HG03097 (cell line): Measurements from ENCODE around the gene BACH2.

ENCODE experiments used
- ATAC-seq: cut with Tn5 transposase; IDR thresholded peaks from one replicate; pipeline ENCODE4 v1.9.1; 2021; ENCODE audit not compliant: unreplicated experiment, low FRiP score

The BACH2 gene

DNA sequence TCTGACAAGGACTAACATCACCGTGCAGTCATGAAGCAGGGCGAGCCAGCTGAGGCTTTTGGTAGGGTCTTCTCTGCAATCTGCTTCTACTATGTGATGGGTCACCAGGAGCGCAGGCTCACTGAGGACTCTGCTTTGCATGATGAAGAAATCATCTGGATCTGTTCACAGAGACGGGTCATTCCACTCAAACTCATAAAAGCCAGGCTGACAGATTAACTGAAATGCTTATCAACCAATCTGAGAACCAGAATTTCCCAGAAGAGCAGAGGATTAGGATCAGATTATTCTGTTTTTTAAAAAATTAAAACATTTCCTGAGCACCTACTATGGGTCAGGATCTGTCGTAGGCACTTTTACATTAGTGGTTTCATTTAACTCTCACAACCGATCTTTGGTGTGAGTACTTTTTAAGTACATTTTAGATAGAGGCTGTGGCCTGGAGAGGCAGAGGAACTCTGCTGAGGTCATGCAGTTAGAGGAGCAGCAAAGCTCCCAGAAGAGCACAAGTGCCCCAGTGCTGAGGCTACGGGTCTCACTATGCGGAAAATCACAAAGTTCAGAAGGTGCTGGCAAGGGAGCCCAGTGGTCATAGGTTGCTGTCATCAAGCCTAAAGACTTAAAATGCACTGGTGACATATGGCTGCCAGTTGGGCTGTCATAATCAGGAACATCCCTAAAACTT, 109.1 kb downstream of the BACH2 start:
- ATAC-seq, result no peak

DNA sequence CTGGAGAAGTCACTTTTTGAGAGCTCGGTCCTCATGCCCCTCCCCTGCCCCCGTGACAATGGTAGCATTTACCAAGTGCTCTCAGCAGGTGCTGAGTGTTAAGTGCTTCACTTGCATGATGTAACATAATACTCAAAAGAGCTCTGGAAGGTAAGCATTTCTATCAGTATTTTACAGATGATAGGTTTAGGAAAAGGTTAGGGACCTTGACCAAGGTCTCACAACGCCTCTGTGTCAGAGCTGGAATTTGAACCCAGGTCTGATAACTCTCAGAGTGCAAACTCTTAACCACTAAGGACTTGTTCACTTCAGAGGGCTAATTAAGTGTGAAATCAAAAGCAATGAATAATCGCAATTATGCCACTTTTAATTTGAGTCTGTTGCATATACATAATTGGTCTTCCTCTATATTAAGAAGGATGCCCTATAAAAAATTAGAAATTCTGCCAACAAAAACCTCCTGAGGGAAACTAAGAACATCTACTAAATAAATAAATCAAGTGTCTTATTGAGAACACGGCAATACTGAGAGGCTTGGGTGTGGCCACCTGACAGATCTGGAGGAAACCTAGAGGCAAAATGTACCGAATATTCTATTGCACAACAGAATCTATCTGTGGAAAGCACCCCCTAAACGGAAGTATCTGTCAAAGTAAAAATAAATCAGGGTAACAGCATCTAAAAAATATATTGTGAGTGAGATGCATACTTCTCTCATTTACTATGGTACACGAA, 109.8 kb downstream of the BACH2 start:
- no peak for ATAC-seq

- ATAC-seq, result no peak
Measured at GRCh38 chr6:90186026-90186425, 110.6 kb downstream of the BACH2 start.

- ATAC-seq, result no peak
Measured at GRCh38 chr6:90184334-90185298, 112.0 kb downstream of the BACH2 start.

DNA sequence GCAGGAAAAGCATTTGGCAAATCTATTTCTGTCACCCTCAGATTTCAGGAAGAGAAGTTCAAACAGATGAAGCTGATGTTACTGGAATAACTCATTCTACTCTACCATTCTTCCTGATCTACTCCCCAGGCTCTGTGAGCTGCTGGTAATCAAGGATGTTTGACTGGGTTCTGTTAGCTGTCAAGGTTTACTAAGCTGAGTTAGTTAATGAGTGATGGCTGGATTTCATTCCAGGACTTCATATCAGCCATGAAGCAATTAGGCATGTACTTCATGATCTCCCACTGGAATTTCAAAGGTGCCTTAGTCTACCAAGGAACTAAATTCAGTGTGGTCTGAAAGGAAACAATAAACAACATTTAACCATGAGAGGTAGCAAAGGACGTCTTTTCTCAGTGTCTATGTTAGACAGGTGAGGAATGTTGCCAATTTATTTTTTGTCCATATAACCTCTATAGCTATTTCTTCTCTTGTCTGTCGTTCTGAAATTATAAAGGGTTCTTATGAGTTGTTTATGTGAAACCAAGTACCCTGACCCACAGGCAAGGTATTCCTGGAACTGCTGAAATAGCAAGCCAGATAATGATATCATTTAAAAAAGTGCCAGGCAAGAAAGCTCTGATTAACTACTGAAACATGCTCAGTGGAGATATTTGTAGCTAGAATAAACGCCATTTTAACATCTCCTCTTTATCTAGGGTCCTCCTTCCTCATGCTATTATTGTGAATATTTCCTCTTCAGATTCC, 112.9 kb downstream of the BACH2 start:
- ATAC-seq, result no peak

GRCh38 chr6:90180526-90180925, 116.1 kb downstream of the BACH2 start:
- ATAC-seq, result no peak

- no peak for ATAC-seq
Measured at GRCh38 chr6:90179190-90180169, 117.2 kb downstream of the BACH2 start.

DNA sequence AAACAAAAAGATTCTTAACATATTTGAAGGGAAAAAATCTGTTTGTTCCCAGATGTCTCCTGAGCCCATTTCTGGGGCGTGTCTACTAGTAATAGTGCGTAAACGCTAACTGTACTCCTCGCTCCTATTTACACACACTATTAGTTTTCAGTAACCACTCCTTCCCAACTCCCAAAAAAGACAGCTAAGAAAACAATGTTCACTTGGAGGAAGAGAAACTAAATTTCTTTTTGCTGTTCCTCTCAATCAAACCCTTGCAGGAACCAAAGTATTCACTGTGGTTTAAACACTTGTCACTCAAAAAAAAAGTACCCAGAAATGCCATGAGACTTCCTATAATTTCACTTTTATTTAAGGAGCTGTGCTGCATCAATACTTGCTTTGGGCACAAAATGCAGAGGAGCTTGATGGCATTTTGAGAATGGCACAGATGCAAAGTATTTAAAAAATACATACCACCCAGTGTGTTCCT, 118.2 kb downstream of the BACH2 start:
- ATAC-seq, result no peak

GRCh38 chr6:90177544-90178383, 118.9 kb downstream of the BACH2 start:
- ATAC-seq, result no peak

DNA sequence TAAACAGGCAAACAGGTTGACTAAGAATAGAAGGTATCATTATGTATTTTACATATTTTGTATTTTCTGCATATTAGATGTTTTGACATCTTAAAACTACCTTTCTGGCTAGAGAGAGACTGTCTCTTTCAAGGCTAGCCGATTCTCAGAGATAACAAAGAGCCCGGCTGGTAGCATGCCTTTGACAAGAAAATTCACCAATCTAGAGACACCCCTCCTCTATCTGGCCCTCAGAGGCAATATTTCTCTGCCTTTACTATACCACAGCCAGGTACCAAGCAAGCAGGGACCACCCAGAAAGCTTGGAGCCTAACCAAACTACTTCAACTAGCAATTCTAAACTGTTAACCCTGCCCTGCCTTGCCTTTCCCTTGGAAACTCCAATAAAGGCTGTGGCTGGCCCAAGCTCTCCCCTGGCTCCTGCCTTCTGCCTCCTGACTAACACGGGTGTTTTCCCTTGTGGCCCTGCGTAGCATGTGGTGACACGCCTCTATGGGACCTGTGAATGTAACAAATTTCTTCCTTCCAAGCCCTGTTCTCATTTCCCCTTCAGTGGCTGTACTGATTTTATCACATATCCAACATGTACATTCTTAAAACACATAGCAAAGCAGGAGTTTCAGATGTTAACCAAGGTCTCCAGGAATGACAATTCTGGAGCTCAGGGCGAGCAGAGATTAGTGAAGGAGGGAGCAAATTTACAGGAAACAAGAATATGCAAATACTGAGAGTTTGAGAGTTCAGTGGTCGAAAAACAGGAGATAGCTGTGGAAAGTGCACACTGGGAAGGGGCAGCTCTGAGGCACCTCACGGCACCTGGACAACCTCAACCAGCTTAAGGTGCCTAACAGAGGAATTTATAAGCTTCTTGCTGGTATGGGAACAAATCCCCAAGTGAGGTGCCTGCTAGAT, 120.8 kb downstream of the BACH2 start:
- ATAC-seq, result no peak

DNA sequence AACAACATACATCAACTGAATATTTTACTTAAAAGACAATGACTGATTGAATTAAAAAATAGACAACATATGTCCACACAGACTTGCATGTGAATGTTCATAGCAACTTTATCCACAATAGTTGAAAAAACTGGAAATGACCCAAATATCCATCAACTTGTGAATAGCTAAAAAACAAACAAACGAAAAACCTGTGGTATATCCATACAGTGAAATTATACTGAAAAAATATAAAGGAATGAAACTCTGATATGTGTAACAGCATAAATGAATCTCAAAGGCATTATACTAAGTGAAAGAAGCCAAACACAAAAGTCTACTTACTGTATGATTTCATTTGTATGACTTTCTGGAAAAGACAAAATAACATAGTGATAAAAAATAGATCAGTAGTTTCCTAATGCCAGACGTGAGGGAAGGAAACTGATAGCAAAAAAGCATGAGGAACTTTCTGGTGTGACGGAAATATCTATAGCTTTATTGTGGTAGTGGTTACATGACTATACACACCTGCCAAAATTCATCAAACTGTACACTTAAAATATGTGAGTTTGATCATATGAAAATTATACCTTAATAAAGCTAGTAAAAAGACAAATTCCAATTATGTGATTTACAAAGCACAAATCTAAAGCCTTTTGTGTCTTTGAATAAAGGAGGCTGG, 123.2 kb downstream of the BACH2 start:
- no peak for ATAC-seq

DNA sequence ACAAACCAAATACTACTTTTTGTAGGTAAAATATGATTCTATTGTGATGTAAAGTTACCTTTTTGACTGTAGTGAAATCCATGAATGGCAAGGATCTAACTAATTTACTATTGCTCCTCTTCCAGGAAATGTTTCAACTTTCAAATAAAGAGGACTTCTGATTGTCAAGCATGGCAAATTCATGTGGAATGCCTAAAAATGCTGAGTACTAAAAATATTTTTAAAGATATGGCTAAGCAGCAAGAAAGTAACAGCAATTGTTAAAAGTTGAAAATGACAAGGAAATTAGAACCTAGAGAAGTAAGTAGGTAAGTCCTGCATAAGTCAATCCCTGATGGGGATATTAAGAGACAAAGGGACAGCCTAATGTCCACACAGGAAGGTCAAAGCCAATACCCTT, 126.0 kb downstream of the BACH2 start:
- ATAC-seq, result no peak

GRCh38 chr6:90169374-90169773, 127.3 kb downstream of the BACH2 start:
- ATAC-seq, result no peak

- ATAC-seq, result no peak
Measured at GRCh38 chr6:90168693-90169131, 127.9 kb downstream of the BACH2 start.

DNA sequence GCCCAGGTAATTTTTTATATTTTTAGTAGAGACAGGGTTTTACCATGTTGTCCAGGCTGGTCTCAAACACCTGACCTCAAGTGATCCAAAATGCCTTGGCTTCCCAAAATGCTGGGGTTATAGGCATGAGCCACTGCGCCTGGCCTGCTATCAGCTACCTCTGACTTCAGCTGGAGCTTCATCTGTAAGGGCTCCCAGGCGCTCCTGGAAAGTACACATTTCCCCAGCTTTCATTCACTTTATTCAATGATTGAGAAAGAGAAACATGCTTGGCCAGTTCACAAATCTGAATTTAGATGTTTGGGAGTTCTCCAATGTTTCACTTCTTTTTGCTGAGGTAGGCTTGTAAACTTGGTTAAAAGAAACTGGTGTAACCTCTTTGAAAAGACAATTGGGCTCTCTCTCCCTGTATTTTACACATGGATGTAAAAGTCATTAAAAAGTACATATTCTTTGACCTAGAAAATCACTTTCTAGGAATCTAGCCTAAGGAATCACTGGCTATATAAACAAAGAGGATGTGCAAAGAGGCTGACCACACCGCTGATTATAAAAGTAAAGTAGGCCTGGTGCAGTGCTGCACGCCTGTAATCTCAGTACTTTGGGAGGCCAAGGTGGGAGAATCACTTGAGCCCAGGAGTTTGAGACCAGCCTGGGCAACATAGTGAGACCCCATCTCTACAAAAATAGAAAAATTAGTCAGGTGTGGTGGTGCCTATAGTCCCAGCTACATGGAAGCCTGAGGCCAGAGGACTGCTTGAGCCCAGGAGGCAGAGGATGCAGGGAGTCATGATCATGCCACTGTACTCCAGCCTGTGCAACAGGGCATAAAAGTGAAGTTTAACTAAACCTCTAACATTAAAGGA, 128.9 kb downstream of the BACH2 start:
- no peak for ATAC-seq
